ENCODE data around the gene MS4A10. TPM values are rescaled to one million over a fixed set of nuclear protein-coding genes. Genes with fewer than 3 reads are reported as not detected.

MS4A10 gene
- total and polyA plus RNA-seq, 4 donors: not detected

GRCh38 chr11:60743058-60743457, 42.1 kb upstream of the MS4A10 start:
- WGBS, 2 donors: 84 to 85% methylated on average over 1 of the region's 1 CpG
- no peak overlapping the region for H3K9ac ChIP-seq (ENCODE audit: insufficient read depth in 1 of 2, low read length in 2 of 2)
- peaks cover 0 to 13% (median 2%) of the 10 kb centered on the region in 4 donors for H3K9me3 ChIP-seq (ENCODE audit: control insufficient read depth in 4 of 4, insufficient read depth in 3 of 4, low read length in 3 of 4)
- no peaks in the 10 kb centered on the region for H3K27me3 ChIP-seq (ENCODE audit: control insufficient read depth in 3 of 3, insufficient read depth in 3 of 3, low read length in 2 of 3)
- no peaks in the 10 kb centered on the region for H3K4me1 ChIP-seq (ENCODE audit: control insufficient read depth in 5 of 5, insufficient read depth in 5 of 5, low read length in 5 of 5)
- no peaks in the 10 kb centered on the region for H3K36me3 ChIP-seq (ENCODE audit: control insufficient read depth in 4 of 4, insufficient read depth in 4 of 4, low read length in 4 of 4)
- ATAC-seq (ENCODE audit: insufficient read depth, low FRiP score): no peak
- no peak for TF ChIP-seq CTCF (IDR thresholded peaks at IDR 0.05; ENCODE audit: control extremely low read depth, extremely low read depth)
- H3K27ac ChIP-seq (ENCODE audit: low read depth in 1 of 2, low read length in 1 of 2): no peak overlapping the region
- DNase-seq: no peak
- no peak overlapping the region for H3K4me3 ChIP-seq

GRCh38 chr11:60744114-60744513, 41.0 kb upstream of the MS4A10 start:
- Histone ChIP-seq H3K9ac (ENCODE audit: insufficient read depth in 1 of 2, low read length in 2 of 2) (no peak overlapping the region), H3K9me3 (ENCODE audit: control insufficient read depth in 4 of 4, insufficient read depth in 3 of 4, low read length in 3 of 4) (peaks cover 0 to 13% (median 2%) of the 10 kb centered on the region in 4 donors), H3K27ac (ENCODE audit: low read depth in 1 of 2, low read length in 1 of 2) (no peak overlapping the region), H3K36me3 (ENCODE audit: control insufficient read depth in 4 of 4, insufficient read depth in 4 of 4, low read length in 4 of 4) (no peaks in the 10 kb centered on the region), H3K27me3 (ENCODE audit: control insufficient read depth in 3 of 3, insufficient read depth in 3 of 3, low read length in 2 of 3) (no peaks in the 10 kb centered on the region), H3K4me1 (ENCODE audit: control insufficient read depth in 5 of 5, insufficient read depth in 5 of 5, low read length in 5 of 5) (no peaks in the 10 kb centered on the region), H3K4me3 (no peak overlapping the region)
- 92 to 93% methylated on average over 5 of the region's 5 CpGs for WGBS, 2 donors
- DNase-seq (no peak), ATAC-seq (ENCODE audit: insufficient read depth, low FRiP score) (no peak)
- no peak for TF ChIP-seq CTCF (IDR thresholded peaks at IDR 0.05; ENCODE audit: control extremely low read depth, extremely low read depth)

GRCh38 chr11:60747359-60747873, 37.7 kb upstream of the MS4A10 start:
- no peak overlapping the region for H3K9ac ChIP-seq (ENCODE audit: insufficient read depth in 1 of 2, low read length in 2 of 2)
- peaks cover 0 to 2% (median 0%) of the 10 kb centered on the region in 4 donors for H3K9me3 ChIP-seq (ENCODE audit: control insufficient read depth in 4 of 4, insufficient read depth in 3 of 4, low read length in 3 of 4)
- no peak for TF ChIP-seq CTCF (IDR thresholded peaks at IDR 0.05; ENCODE audit: control extremely low read depth, extremely low read depth)
- no peak overlapping the region for H3K4me3 ChIP-seq
- WGBS, 2 donors: 94 to 97% methylated on average over 14 of the region's 14 CpGs
- H3K27ac ChIP-seq (ENCODE audit: low read depth in 1 of 2, low read length in 1 of 2): no peak overlapping the region
- no peak for DNase-seq
- H3K27me3 ChIP-seq (ENCODE audit: control insufficient read depth in 3 of 3, insufficient read depth in 3 of 3, low read length in 2 of 3): peaks cover 0 to 2% (median 0%) of the 10 kb centered on the region in 3 donors
- H3K4me1 ChIP-seq (ENCODE audit: control insufficient read depth in 5 of 5, insufficient read depth in 5 of 5, low read length in 5 of 5): no peaks in the 10 kb centered on the region
- H3K36me3 ChIP-seq (ENCODE audit: control insufficient read depth in 4 of 4, insufficient read depth in 4 of 4, low read length in 4 of 4): no peaks in the 10 kb centered on the region
- no peak for ATAC-seq (ENCODE audit: insufficient read depth, low FRiP score)

- DNase-seq (no peak), ATAC-seq (ENCODE audit: insufficient read depth, low FRiP score) (no peak)
- no peak overlapping the region for H3K27ac ChIP-seq (ENCODE audit: low read depth in 1 of 2, low read length in 1 of 2)
- WGBS, 2 donors: 89 to 92% methylated on average over 17 of the region's 17 CpGs
- peaks cover 0 to 2% (median 0%) of the 10 kb centered on the region in 3 donors for H3K27me3 ChIP-seq (ENCODE audit: control insufficient read depth in 3 of 3, insufficient read depth in 3 of 3, low read length in 2 of 3)
- H3K4me3 ChIP-seq: no peak overlapping the region
- H3K9ac ChIP-seq (ENCODE audit: insufficient read depth in 1 of 2, low read length in 2 of 2): no peak overlapping the region
- no peaks in the 10 kb centered on the region for H3K36me3 ChIP-seq (ENCODE audit: control insufficient read depth in 4 of 4, insufficient read depth in 4 of 4, low read length in 4 of 4)
- peaks cover 0 to 1% (median 0%) of the 10 kb centered on the region in 4 donors for H3K9me3 ChIP-seq (ENCODE audit: control insufficient read depth in 4 of 4, insufficient read depth in 3 of 4, low read length in 3 of 4)
- no peaks in the 10 kb centered on the region for H3K4me1 ChIP-seq (ENCODE audit: control insufficient read depth in 5 of 5, insufficient read depth in 5 of 5, low read length in 5 of 5)
- no peak for TF ChIP-seq CTCF (IDR thresholded peaks at IDR 0.05; ENCODE audit: control extremely low read depth, extremely low read depth)
Measured at GRCh38 chr11:60748225-60748624, 36.9 kb upstream of the MS4A10 start.
